Suprapubic skin (tissue), 4 donors: ENCODE data around the gene ZFP69.

Experiments used
- CTCF ChIP-seq, 2 donors: fragments of 200-600 bp in 1 of 2; fragments of 450-650 bp in 1 of 2; sonication (generic) in 1 of 2; IDR thresholded peaks; one replicate each; pipeline ENCODE4 v1.5.1; 2016 to 2019; ENCODE audit warnings: antibody characterized with exemption in 2 of 2, mild to moderate bottlenecking in 1 of 2, moderate library complexity in 1 of 2
- EP300 ChIP-seq: sonication (generic); formaldehyde crosslinking; IDR thresholded peaks from one replicate; pipeline ENCODE4 v1.6.1; 2017; ENCODE audit warnings: antibody characterized with exemption
- POLR2A ChIP-seq, 2 donors: fragments of 450-650 bp; IDR thresholded peaks; one replicate each; pipeline ENCODE4 v1.6.1; 2017; ENCODE audit warnings: antibody characterized with exemption in 2 of 2, mild to moderate bottlenecking in 2 of 2, moderate library complexity in 2 of 2
- POLR2AphosphoS5 ChIP-seq, 3 donors: sonication (generic); formaldehyde crosslinking; IDR thresholded peaks; one replicate each; pipeline ENCODE4 v1.6.1; 2017; ENCODE audit warnings: antibody characterized with exemption in 3 of 3

- TF ChIP-seq CTCF (IDR thresholded peaks at IDR 0.05) (no peak), POLR2AphosphoS5 (IDR thresholded peaks at IDR 0.05) (no peak), POLR2A (IDR thresholded peaks at IDR 0.05) (no peak), EP300 (no peak)
These were observed 44.3 kb upstream of the ZFP69 start for GRCh38 chr1:40432644-40433390.
